Measurements from ENCODE around the gene ASPHD2. TPM values are rescaled to one million over a fixed set of nuclear protein-coding genes. Genes with fewer than 3 reads are reported as not detected.
"Not testable (repeated sequence)": the region's sequence is repeated elsewhere in the genome, so short reads cannot be mapped to it uniquely, and the experiment has no call there.

Gene ASPHD2, protein sequence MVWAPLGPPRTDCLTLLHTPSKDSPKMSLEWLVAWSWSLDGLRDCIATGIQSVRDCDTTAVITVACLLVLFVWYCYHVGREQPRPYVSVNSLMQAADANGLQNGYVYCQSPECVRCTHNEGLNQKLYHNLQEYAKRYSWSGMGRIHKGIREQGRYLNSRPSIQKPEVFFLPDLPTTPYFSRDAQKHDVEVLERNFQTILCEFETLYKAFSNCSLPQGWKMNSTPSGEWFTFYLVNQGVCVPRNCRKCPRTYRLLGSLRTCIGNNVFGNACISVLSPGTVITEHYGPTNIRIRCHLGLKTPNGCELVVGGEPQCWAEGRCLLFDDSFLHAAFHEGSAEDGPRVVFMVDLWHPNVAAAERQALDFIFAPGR
- total RNA-seq (ENCODE audit: insufficient read depth, low replicate concordance): 1.7 TPM

GRCh38 chr22:26428515-26429457, at the start of gene ASPHD2:
Gene ASPHD2 (plus strand): TSS chr22:26429260. CDS start chr22:26433616, 4,356 bp downstream.
- peak; percentile 57 for DNase-seq (ENCODE audit: low spot score)

- DNase-seq (ENCODE audit: low spot score): no peak
These were observed 48.8 kb upstream of the ASPHD2 start for GRCh38 chr22:26380072-26380830.

GRCh38 chr22:26382782-26383181, 46.3 kb upstream of the ASPHD2 start:
- DNase-seq (ENCODE audit: low spot score): no peak

GRCh38 chr22:26383968-26384556, 45.0 kb upstream of the ASPHD2 start:
- DNase-seq (ENCODE audit: low spot score): no peak

DNA sequence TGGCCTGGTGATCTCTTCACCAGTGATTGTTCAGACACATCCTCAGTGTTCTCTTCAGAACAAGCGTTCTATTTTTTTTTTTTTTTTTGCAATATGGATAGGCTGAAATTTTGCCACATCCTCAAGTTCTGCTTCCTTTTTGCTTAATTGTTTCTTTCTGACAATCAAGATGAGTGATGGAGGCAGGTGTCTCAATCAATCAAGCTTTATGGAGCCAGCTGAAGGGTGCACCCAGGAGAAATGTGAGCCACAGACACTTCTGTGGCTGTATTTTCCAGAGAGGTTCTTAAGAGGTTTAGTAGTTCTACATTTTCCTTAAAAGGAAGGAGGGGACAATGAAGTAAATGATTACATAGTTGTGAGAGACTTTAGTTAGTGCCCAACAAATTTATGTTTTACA, 43.9 kb upstream of the ASPHD2 start:
- DNase-seq (ENCODE audit: low spot score): no peak

DNA sequence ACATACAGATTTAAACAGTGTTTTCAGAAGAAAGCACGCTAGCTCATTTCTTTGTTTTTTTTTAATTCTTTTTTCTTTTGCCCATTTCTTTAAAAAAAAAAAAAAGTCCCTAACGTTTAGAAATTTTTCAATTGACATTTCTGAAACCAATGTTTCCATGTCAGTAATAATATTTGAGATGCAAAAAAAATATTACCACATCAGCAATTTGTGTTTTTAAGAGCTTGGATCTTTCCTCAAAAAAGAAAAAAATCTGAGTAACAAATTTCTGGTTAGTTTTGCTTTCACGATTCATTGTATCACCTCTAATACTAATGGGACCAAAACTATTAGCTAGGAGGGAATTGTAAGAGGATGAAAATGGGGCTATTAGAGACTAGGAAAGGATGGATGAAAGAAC, 39.9 kb upstream of the ASPHD2 start:
- no peak for DNase-seq (ENCODE audit: low spot score)

DNA sequence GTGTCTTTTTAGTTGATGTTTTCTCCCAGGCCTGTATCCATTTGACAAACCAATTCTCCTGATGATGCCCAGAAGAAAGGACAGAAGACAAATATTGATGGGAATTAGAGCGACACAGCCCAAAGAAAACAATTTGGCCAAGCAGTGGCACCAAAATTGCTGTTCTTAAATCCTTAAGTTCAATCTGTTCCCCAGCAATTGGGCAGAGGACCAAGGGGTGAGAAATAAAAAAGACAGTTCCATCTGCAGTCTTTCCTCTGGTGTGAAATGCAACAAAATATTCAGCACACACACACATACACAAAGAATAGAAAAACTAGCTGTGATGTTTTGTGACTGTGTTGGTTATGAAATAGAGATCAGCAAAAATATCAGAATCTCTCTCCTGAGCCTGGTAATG, 38.0 kb upstream of the ASPHD2 start:
- no peak for DNase-seq (ENCODE audit: low spot score)

GRCh38 chr22:26391623-26392022, 37.4 kb upstream of the ASPHD2 start:
- no peak for DNase-seq (ENCODE audit: low spot score)

- DNase-seq (ENCODE audit: low spot score): no peak
These were observed 35.1 kb upstream of the ASPHD2 start for GRCh38 chr22:26393929-26394328.

- DNase-seq (ENCODE audit: low spot score): no peak
These were observed 34.3 kb upstream of the ASPHD2 start for GRCh38 chr22:26394777-26395176.

GRCh38 chr22:26395926-26396325, 33.1 kb upstream of the ASPHD2 start:
- DNase-seq (ENCODE audit: low spot score): no peak

- peak; percentile 68 for DNase-seq (ENCODE audit: low spot score)
These were observed 30.3 kb upstream of the ASPHD2 start for GRCh38 chr22:26398741-26399153.

DNA sequence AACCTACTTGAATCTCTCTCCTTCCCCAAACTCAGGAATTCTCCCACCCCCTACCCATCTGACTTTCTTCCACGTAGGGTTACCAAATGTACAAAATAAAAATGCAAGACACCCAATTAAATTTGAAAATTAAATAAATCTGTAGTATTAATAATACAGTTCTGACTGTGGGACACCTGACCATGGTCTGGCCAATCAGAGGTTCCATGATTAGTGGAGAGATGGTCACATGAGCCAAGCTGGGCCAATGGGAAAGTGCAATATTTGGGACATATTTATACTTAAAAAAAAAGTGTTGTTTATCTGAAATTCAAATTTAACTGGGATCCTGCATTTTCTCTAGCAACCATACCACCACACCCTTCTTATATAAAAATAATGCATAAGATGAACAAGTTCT, 29.8 kb upstream of the ASPHD2 start:
- DNase-seq (ENCODE audit: low spot score): no peak

DNA sequence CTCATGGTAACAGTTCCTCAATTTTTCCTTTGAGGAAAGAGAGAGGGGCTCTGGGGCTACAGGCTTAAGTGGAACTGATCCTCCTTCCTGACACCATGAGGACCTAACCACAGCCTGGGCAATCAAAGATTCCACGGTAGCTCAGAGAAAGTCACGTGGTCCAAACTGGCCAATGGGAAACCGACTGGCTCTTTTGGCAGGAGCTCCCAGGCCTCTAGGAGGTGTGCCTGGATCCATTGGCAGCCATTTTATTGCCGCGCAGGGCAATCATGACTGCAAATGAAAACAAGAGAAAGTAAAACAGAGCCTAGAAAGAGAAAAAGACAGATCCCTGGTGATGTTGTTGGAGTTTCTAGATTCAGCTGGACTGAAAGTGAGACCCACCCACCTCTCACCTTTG, 27.3 kb upstream of the ASPHD2 start:
- no peak for DNase-seq (ENCODE audit: low spot score)

DNA sequence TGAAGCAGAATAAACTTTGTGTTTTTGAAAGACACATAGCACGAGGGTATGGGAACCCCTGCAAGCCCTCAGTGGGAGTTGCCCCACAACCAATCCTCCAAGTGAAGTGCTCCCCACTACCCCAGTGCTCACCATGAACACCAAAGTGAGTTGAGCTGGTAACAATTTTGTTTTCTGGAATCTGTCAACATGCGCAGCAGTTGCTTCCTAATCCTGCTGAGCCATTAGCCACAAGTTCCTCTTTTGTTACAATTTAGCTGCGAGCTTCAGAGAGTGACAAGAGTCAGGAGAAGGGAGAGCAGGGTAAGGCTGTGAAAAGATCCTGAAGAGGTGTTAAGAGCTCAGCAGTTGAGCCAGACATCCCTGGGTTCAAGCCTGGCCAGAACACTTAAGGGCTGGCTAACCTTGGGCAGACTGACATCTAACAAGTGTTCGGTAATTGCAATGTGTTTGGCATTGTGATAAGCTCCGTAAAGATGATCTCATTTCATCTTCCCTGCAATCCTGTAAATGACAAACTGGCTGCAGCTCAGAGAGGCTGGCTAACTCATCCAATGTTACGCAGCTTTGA, 24.1 kb upstream of the ASPHD2 start:
- peak; percentile 18 for DNase-seq (ENCODE audit: low spot score)

DNA sequence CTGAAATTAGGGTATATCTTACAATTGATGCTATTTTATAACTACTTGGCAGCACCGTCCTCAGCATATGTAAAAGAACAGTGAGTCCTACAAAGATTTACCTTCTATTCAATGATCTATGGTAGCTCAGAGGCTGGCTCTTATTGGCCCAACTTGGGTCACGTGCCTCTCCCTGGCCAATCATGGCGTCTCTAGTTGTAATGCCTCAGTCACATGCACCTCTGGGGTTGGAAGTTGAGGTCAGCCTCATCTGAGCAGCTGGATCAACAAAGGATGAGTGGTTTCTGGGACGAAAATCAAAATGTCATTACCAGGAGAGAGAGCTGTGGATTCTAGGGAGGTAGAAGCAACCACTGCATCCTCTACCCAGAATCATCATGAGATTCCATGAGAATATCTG, 22.9 kb upstream of the ASPHD2 start:
- DNase-seq (ENCODE audit: low spot score): no peak

- DNase-seq (ENCODE audit: low spot score): not testable (repeated sequence)
These were observed 20.4 kb upstream of the ASPHD2 start for GRCh38 chr22:26408562-26409220.

DNA sequence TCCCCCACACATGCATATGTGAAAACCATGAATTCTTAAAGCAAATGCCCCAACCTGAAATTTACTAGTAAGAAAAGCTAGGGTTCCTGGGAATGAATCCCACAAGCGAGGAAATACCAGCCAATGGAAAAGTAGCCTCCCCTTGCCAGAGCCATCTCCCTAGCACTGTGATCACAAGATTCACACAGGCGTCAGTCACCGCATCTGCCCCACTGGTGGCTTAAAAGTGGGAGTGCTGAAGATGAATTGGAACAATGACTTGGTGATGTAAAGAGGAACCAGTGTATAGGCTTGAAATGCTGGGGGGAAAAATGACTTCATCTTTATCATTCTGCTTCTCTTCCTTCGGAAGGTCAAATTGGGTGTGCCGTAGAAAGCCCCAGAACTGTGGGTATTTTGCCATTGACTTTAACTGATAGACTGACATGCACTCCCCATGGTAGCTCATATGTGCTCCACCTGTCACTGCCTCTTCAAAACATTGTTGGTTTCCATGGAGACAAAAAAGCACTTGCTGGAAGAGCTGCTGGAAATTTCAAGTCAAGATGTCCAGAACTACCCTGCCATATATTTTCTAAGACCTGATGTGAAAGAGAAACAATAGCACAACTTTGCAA, 19.2 kb upstream of the ASPHD2 start:
- DNase-seq (ENCODE audit: low spot score): no peak

GRCh38 chr22:26410386-26410785, 18.7 kb upstream of the ASPHD2 start:
- no peak for DNase-seq (ENCODE audit: low spot score)

DNA sequence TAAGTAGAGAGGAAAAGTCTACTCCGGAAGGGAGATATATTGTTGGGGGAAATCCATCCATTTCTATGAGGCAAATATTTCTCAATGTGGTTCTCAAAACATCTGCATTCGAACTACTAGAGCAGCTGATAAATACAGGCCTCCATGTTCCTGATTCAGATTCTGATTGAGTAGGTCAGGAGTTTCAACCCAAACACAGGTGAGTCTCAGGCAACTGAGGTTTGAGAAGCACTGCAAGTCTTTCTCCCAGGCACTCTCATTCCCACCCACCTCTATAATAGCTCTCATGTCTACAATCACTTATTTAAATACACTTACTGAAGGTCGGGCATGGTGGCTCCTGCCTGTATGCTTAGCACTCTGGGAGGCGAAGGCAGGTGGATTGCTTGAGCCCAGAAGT, 14.7 kb upstream of the ASPHD2 start:
- no peak for DNase-seq (ENCODE audit: low spot score)
